Liver (tissue), 9 donors: ENCODE results near the gene HAND1. TPM values are rescaled to one million over a fixed set of nuclear protein-coding genes. Genes with fewer than 3 reads are reported as not detected.

ENCODE experiments used
- DNase-seq: peaks from one replicate; pipeline ENCODE4 v3.0.0-alpha.2; 2017; ENCODE audit warnings: low spot score
- H3K27ac ChIP-seq, 2 donors: one replicate each; pipeline ENCODE4 v1.7.0; 2013; ENCODE audit warnings: inconsistent platforms in 2 of 2, low read length in 2 of 2, control low read depth in 1 of 2, low read depth in 1 of 2, mild to moderate bottlenecking in 1 of 2
- H3K27me3 ChIP-seq, 4 donors: one replicate each; pipeline versions ENCODE4 v1.6.1 to v1.7.0; 2013; ENCODE audit warnings: low read length in 3 of 4, inconsistent platforms in 1 of 4, mild to moderate bottlenecking in 1 of 4, moderate library complexity in 1 of 4; ENCODE audit not compliant: control insufficient read depth in 4 of 4, insufficient read depth in 4 of 4
- H3K36me3 ChIP-seq, 4 donors: one replicate each; pipeline versions ENCODE4 v1.6.1 to v1.7.0; 2013; ENCODE audit warnings: low read length in 3 of 4, mild to moderate bottlenecking in 3 of 4, low read depth in 1 of 4, moderate library complexity in 1 of 4; ENCODE audit not compliant: control insufficient read depth in 4 of 4, insufficient read depth in 3 of 4
- H3K4me1 ChIP-seq, 4 donors: one replicate each; pipeline versions ENCODE4 v1.6.1 to v1.7.0; 2013; ENCODE audit warnings: low read length in 3 of 4, mild to moderate bottlenecking in 3 of 4, moderate library complexity in 1 of 4; ENCODE audit not compliant: control insufficient read depth in 4 of 4, insufficient read depth in 4 of 4
- H3K4me3 ChIP-seq, 3 donors: one replicate each; pipeline versions ENCODE4 v1.6.1 to v1.7.0; 2013; ENCODE audit warnings: low read length in 3 of 3, control low read depth in 1 of 3, low read depth in 1 of 3, mild to moderate bottlenecking in 1 of 3
- H3K9ac ChIP-seq, 2 donors: one replicate each; pipeline ENCODE4 v1.7.0; 2013; ENCODE audit warnings: low read length in 2 of 2, mild to moderate bottlenecking in 2 of 2, moderate library complexity in 2 of 2, control low read depth in 1 of 2, low read depth in 1 of 2
- H3K9me3 ChIP-seq, 4 donors: one replicate each; pipeline versions ENCODE4 v1.6.1 to v1.7.0; 2013; ENCODE audit warnings: low read length in 3 of 4; ENCODE audit not compliant: control insufficient read depth in 4 of 4
- CTCF ChIP-seq: fragments of 150-350 bp; IDR thresholded peaks from 2 replicates; pipeline ENCODE4 v1.5.1; 2017; ENCODE audit warnings: improper control_type of control experiment, low read depth, low read length; ENCODE audit not compliant: missing input control
- EGR1 ChIP-seq, 2 donors: IDR thresholded peaks; 2 replicates each; pipeline ENCODE4 v1.6.1; 2016 to 2018; ENCODE audit warnings: antibody characterized with exemption in 2 of 2, low read depth in 2 of 2
- FOXA1 ChIP-seq: IDR thresholded peaks from 2 replicates; pipeline ENCODE4 v1.6.1; 2016; ENCODE audit warnings: antibody characterized with exemption
- FOXA2 ChIP-seq: IDR thresholded peaks from 2 replicates; pipeline ENCODE4 v1.6.1; 2016; ENCODE audit warnings: antibody characterized with exemption
- GABPA ChIP-seq, 2 donors: IDR thresholded peaks in 1 of 2; conservative IDR thresholded peaks in 1 of 2; 2 replicates each; pipeline ENCODE4 v1.6.1; 2016; ENCODE audit warnings: antibody characterized with exemption in 2 of 2, mild to moderate bottlenecking in 1 of 2, moderate library complexity in 1 of 2
- HNF4G ChIP-seq: IDR thresholded peaks from 2 replicates; pipeline ENCODE4 v1.6.1; 2016; ENCODE audit warnings: antibody characterized with exemption
- JUND ChIP-seq, 2 donors: IDR thresholded peaks; 2 replicates each; pipeline ENCODE4 v1.6.1; 2016; ENCODE audit warnings: antibody characterized with exemption in 2 of 2
- MAX ChIP-seq: IDR thresholded peaks from 2 replicates; pipeline ENCODE4 v1.6.1; 2016; ENCODE audit warnings: antibody characterized with exemption
- NR2F2 ChIP-seq: IDR thresholded peaks from 2 replicates; pipeline ENCODE4 v1.6.1; 2016; ENCODE audit warnings: antibody characterized with exemption
- RAD21 ChIP-seq, 2 donors: IDR thresholded peaks; 2 replicates each; pipeline ENCODE4 v1.6.1; 2016; ENCODE audit warnings: antibody characterized with exemption in 2 of 2, mild to moderate bottlenecking in 2 of 2
- RXRA ChIP-seq, 2 donors: IDR thresholded peaks; 2 replicates each; pipeline ENCODE4 v1.6.1; 2017 to 2018; ENCODE audit warnings: antibody characterized with exemption in 2 of 2, mild to moderate bottlenecking in 1 of 2
- SP1 ChIP-seq: IDR thresholded peaks from 2 replicates; pipeline ENCODE4 v1.6.1; 2018; ENCODE audit warnings: antibody characterized with exemption, mild to moderate bottlenecking
- TAF1 ChIP-seq: conservative IDR thresholded peaks from 2 replicates; pipeline ENCODE4 v1.6.1; 2016; ENCODE audit warnings: antibody characterized with exemption, mild to moderate bottlenecking
- YY1 ChIP-seq: IDR thresholded peaks from 2 replicates; pipeline ENCODE4 v1.6.1; 2016; ENCODE audit warnings: antibody characterized with exemption, mild to moderate bottlenecking
- ZBTB33 ChIP-seq: IDR thresholded peaks from 2 replicates; pipeline ENCODE4 v1.6.1; 2016; ENCODE audit warnings: antibody characterized with exemption
- WGBS: extraction: QIAGEN DNeasy Blood & Tissue Kit; methylation state at CpG from one replicate; pipeline ENCODE4 v1.1.7; 2013; 5-methylcytosine and 5-hydroxymethylcytosine counted together
- polyA plus RNA-seq, 2 donors: library from polyadenylated mRNA; stranded (reverse) in 1 of 2; unstranded in 1 of 2; fragments of 200-250 nt in 1 of 2; fragments of >200 nt in 1 of 2; fragmentation: Nextera tagmentation in 1 of 2; extraction: Ambion mirVana in 1 of 2; gene quantifications; one replicate each; pipeline versions ENCODE4 v1.2.1 to v1.2.3, GENCODE V29; 2013 to 2015
- total RNA-seq, 2 donors: library from RNA; depleted of rRNA; stranded (reverse); fragments of >200 nt; gene quantifications; one replicate each; pipeline ENCODE4 v1.2.3, GENCODE V29; 2014
- donor health status: healthy.
- donor health status: healthy.
- donor health status: healthy.
- donor health status: healthy.
- donor health status: healthy.

Gene HAND1
- total and polyA plus RNA-seq, 4 donors = not detected

GRCh38 chr5:154430961-154431630 is 46.9 kb downstream of the HAND1 start:
- TF ChIP-seq YY1 (no peak), FOXA2 (no peak)
- Histone ChIP-seq H3K27ac (no peak overlapping the region), H3K27me3 (no peaks in the 10 kb centered on the region), H3K9ac (no peak overlapping the region), H3K36me3 (peaks cover 1 to 6% (median 4%) of the 10 kb centered on the region in 4 donors), H3K4me3 (no peak overlapping the region), H3K9me3 (no peaks in the 10 kb centered on the region), H3K4me1 (no peaks in the 10 kb centered on the region)
- 84% methylated on average over 4 of the region's 4 CpGs for WGBS
- DNase-seq = no peak

- Histone ChIP-seq H3K27me3 (no peaks in the 10 kb centered on the region), H3K36me3 (peaks cover under 1 to 3% (median 2%) of the 10 kb centered on the region in 4 donors)
- WGBS = 92% methylated on average over 4 of the region's 4 CpGs
These were observed 47.6 kb downstream of the HAND1 start for GRCh38 chr5:154430466-154430865.

GRCh38 chr5:154429341-154429740 is 48.7 kb downstream of the HAND1 start:
- H3K4me3 ChIP-seq = no peak overlapping the region
- no peak overlapping the region for H3K9ac ChIP-seq
- no peaks in the 10 kb centered on the region for H3K9me3 ChIP-seq
- peaks cover 0 to 3% (median 0%) of the 10 kb centered on the region in 4 donors for H3K36me3 ChIP-seq
- TF ChIP-seq EGR1 (IDR thresholded peaks at IDR 0.05; ENCODE audit: low read depth in 2 of 2) = no peak
- no peak for DNase-seq
- H3K27me3 ChIP-seq = no peaks in the 10 kb centered on the region
- H3K27ac ChIP-seq = no peak overlapping the region
- H3K4me1 ChIP-seq = peaks cover 0 to 1% (median under 1%) of the 10 kb centered on the region in 4 donors
- 96% methylated on average over 1 of the region's 1 CpG for WGBS

More at GRCh38 chr5:154430466-154430865, 47.6 kb downstream of the HAND1 start:
- no peaks in the 10 kb centered on the region for H3K4me1 ChIP-seq
- no peaks in the 10 kb centered on the region for H3K9me3 ChIP-seq
- TF ChIP-seq ZBTB33 (no peak), HNF4G (no peak), TAF1 (no peak), MAX (no peak), RXRA (IDR thresholded peaks at IDR 0.05) (no peak)
- no peak overlapping the region for H3K4me3 ChIP-seq
- no peak overlapping the region for H3K27ac ChIP-seq
- DNase-seq = no peak
- H3K9ac ChIP-seq = no peak overlapping the region

GRCh38 chr5:154428208-154428607 is 49.8 kb downstream of the HAND1 start:
- H3K36me3 ChIP-seq = peaks cover 0 to under 1% (median 0%) of the 10 kb centered on the region in 4 donors
- no peak for DNase-seq
- H3K4me1 ChIP-seq = peaks cover 0 to 4% (median 2%) of the 10 kb centered on the region in 4 donors
- H3K9ac ChIP-seq = no peak overlapping the region
- no peak overlapping the region for H3K27ac ChIP-seq
- no peak overlapping the region for H3K4me3 ChIP-seq
- no peaks in the 10 kb centered on the region for H3K9me3 ChIP-seq
- no peaks in the 10 kb centered on the region for H3K27me3 ChIP-seq
- no peak for TF ChIP-seq JUND (IDR thresholded peaks at IDR 0.05)
- TF ChIP-seq CTCF = no peak
- no peak for TF ChIP-seq FOXA1
- TF ChIP-seq RXRA (IDR thresholded peaks at IDR 0.05) = no peak
- TF ChIP-seq RAD21 (IDR thresholded peaks at IDR 0.05) = no peak
- TF ChIP-seq GABPA (IDR thresholded peaks at IDR 0.05 in 1 of 2, conservative IDR thresholded peaks at IDR 0.05 in 1 of 2) = no peak
- no peak for TF ChIP-seq NR2F2
- TF ChIP-seq TAF1 = no peak
- TF ChIP-seq SP1 = no peak
- WGBS = 98% methylated on average over 3 of the region's 3 CpGs
